ENCODE results near the gene SPIRE1.

DNA sequence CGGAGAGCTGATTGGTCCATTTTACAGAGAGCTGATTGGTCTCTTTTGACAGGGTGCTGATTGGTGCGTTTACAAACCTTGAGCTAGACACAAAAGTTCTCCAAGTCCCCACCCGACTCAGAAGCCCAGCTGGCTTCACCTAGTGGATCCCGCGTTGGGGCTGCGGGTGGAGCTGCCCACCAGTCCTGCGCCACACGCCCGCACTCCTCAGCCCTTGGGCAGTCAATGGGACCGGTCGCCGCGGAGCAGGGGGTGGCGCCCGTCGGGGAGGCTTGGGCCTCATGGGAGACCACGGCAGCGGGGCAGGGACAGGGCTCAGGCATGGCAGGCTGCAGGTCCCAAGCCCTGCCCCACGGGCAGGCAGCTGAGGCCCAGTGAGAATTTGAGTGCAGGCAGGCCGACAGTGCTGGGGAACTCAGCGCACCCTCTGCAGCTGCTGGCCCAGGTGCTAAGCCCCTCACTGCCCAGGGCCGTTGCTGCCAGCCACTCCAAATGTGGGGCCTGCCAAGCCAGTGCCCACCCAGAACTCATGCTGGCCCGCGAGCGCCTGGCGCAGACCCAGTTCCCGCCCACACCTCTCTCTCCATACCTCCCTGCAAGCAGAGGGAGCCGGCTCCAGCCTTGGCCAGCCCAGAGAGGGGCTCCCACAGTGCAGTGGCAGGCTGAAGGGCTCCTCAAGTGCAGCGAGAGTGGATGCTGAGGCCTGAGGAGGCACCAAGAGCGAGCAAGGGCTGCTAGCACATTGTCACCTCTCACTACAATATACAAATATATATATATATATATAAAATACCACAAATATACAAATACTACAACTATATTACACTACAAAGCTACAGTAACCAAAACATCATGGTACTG, 100.7 kb downstream of the SPIRE1 start:
- TF ChIP-seq, protein P1, sequence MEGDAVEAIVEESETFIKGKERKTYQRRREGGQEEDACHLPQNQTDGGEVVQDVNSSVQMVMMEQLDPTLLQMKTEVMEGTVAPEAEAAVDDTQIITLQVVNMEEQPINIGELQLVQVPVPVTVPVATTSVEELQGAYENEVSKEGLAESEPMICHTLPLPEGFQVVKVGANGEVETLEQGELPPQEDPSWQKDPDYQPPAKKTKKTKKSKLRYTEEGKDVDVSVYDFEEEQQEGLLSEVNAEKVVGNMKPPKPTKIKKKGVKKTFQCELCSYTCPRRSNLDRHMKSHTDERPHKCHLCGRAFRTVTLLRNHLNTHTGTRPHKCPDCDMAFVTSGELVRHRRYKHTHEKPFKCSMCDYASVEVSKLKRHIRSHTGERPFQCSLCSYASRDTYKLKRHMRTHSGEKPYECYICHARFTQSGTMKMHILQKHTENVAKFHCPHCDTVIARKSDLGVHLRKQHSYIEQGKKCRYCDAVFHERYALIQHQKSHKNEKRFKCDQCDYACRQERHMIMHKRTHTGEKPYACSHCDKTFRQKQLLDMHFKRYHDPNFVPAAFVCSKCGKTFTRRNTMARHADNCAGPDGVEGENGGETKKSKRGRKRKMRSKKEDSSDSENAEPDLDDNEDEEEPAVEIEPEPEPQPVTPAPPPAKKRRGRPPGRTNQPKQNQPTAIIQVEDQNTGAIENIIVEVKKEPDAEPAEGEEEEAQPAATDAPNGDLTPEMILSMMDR (conservative IDR thresholded peaks at IDR 0.05; ENCODE audit: low read length), result no peak
- TF ChIP-seq EZH2phosphoT487 (IDR thresholded peaks at IDR 0.05; ENCODE audit: borderline replicate concordance), result no peak

Measured in Loucy (cell line).